Ovary (tissue), 3 donors: Measurements from ENCODE around the gene TSEN15.
"Not testable (repeated sequence)": the region's sequence is repeated elsewhere in the genome, so short reads cannot be mapped to it uniquely, and the experiment has no call there.

Experiments
- EP300 ChIP-seq: sonication (generic); formaldehyde crosslinking; IDR thresholded peaks from one replicate; pipeline ENCODE4 v1.6.1; 2017; ENCODE audit warnings: antibody characterized with exemption
- POLR2A ChIP-seq: fragments of 450-650 bp; IDR thresholded peaks from one replicate; pipeline ENCODE4 v1.6.1; 2017; ENCODE audit warnings: antibody characterized with exemption, mild to moderate bottlenecking, moderate library complexity
- TF ChIP-seq, protein P1 (sequence below), 3 donors: fragments of 450-650 bp in 2 of 3; fragments of 200-600 bp in 1 of 3; IDR thresholded peaks; one replicate each; pipeline versions ENCODE4 v1.5.1 to v1.8.0; 2016 to 2022; ENCODE audit warnings: antibody characterized with exemption in 3 of 3, mild to moderate bottlenecking in 1 of 3
- donor health status: DM: no; HTN: no; CAD: no.

DNA sequence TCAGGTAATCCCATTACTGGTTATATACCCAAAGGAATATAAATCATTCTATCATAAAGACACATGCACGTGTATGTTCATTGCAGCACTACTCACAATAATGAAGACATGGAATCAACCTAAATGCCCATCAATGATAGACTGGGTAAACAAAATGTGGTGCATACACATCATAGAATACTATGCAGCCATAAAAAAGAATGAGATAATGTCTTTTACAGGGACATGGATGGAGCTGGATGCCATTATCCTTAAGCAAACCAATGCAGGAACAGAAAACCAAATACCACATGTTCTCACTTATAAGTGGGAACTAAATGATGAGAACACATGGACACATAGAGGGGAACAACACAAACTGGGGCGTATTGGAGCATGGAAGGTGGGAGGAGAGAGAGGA lies 8.2 kb upstream of the TSEN15 start:
- not testable (repeated sequence) for TF ChIP-seq POLR2A, EP300
- TF ChIP-seq, protein P1, sequence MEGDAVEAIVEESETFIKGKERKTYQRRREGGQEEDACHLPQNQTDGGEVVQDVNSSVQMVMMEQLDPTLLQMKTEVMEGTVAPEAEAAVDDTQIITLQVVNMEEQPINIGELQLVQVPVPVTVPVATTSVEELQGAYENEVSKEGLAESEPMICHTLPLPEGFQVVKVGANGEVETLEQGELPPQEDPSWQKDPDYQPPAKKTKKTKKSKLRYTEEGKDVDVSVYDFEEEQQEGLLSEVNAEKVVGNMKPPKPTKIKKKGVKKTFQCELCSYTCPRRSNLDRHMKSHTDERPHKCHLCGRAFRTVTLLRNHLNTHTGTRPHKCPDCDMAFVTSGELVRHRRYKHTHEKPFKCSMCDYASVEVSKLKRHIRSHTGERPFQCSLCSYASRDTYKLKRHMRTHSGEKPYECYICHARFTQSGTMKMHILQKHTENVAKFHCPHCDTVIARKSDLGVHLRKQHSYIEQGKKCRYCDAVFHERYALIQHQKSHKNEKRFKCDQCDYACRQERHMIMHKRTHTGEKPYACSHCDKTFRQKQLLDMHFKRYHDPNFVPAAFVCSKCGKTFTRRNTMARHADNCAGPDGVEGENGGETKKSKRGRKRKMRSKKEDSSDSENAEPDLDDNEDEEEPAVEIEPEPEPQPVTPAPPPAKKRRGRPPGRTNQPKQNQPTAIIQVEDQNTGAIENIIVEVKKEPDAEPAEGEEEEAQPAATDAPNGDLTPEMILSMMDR (IDR thresholded peaks at IDR 0.05), result not testable (repeated sequence)
